ENCODE results near the gene TSLP.

The TSLP gene

DNA sequence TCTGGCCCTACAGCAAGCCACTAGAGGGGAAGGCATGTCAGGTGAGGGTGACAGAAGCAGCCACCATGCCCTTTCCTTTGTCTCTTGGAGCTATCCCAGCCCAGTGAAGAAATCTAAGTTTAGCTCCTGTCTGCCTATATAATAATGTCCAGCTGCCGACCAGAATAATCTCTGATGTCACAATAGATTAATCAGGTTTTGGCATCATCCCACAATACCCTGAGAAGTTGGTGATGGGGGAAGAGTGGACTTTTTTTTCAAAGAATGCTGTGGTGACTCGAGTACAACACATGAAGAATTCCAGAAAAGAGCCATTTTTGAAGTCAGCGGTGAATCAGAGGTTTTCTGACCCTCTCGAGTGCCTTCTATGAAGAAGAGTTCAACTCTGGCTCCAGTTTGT, 1.7 kb upstream of the TSLP start:
- Histone ChIP-seq H3K4me3 (ENCODE audit: low read depth in 1 of 2, low read length in 1 of 2) (no peak overlapping the region), H3K4me1 (ENCODE audit: control insufficient read depth in 1 of 2, insufficient read depth in 1 of 2, low read depth in 1 of 2, low read length in 1 of 2) (peaks cover 5 to 12% of the 10 kb centered on the region in 2 experiments), H3K9me3 (no peaks in the 10 kb centered on the region), H3K27ac (no peak overlapping the region), H3K36me3 (no peaks in the 10 kb centered on the region), H3K27me3 (peaks cover 95% of the 10 kb centered on the region)
- TF ChIP-seq, protein P1, sequence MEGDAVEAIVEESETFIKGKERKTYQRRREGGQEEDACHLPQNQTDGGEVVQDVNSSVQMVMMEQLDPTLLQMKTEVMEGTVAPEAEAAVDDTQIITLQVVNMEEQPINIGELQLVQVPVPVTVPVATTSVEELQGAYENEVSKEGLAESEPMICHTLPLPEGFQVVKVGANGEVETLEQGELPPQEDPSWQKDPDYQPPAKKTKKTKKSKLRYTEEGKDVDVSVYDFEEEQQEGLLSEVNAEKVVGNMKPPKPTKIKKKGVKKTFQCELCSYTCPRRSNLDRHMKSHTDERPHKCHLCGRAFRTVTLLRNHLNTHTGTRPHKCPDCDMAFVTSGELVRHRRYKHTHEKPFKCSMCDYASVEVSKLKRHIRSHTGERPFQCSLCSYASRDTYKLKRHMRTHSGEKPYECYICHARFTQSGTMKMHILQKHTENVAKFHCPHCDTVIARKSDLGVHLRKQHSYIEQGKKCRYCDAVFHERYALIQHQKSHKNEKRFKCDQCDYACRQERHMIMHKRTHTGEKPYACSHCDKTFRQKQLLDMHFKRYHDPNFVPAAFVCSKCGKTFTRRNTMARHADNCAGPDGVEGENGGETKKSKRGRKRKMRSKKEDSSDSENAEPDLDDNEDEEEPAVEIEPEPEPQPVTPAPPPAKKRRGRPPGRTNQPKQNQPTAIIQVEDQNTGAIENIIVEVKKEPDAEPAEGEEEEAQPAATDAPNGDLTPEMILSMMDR (IDR thresholded peaks at IDR 0.05), result no peak

DNA sequence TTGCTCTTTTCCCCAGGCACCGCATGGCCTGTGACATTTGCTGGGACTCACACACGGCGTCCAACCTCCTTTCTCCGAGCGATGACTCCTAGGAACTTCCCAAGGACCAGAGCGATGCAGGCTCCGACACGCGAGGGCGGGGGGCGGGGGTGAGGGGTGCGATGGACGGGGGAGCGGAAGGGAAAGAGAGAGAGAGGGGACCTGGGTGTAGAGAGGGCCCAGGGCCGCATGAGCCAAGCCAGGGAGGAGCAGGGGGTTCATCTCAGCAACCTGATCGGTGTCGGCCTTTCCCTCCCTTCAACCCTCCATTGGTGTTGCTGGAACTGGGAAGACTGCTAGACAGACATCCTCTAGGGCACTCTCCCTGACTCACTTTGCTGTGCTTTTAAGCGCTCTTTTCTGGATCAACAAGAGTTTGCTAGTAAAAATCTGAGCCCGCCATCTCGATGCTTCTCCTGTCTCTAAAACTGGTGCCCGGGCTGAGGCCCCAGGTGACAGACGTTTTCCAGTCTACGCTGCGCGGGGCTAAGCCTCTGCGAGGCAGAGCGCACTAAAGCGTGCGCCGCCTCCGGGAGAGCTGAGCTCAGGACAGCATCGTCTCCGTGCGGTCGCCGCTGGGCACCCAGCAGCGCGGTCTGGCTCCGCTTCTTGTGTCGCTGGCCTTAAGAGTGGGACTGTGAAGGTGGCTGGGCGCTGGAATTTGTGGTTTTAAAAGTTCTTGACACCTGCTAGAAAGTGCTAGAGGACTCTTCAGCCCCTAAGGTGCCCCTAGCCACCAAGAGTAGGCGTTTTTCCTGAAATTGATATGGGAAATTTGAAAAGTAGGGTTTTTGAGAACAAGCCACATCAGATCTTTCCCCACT, 1.0 kb upstream of the TSLP start:
- Histone ChIP-seq H3K27ac (no peak overlapping the region), H3K9me3 (no peaks in the 10 kb centered on the region), H3K4me3 (ENCODE audit: low read depth in 1 of 2, low read length in 1 of 2) (no peak overlapping the region), H3K27me3 (peaks cover 89% of the 10 kb centered on the region), H3K4me1 (ENCODE audit: control insufficient read depth in 1 of 2, insufficient read depth in 1 of 2, low read depth in 1 of 2, low read length in 1 of 2) (peaks cover 5 to 12% of the 10 kb centered on the region in 2 experiments), H3K36me3 (no peaks in the 10 kb centered on the region)
- TF ChIP-seq, protein P1 (IDR thresholded peaks at IDR 0.05), result no peak

DNA sequence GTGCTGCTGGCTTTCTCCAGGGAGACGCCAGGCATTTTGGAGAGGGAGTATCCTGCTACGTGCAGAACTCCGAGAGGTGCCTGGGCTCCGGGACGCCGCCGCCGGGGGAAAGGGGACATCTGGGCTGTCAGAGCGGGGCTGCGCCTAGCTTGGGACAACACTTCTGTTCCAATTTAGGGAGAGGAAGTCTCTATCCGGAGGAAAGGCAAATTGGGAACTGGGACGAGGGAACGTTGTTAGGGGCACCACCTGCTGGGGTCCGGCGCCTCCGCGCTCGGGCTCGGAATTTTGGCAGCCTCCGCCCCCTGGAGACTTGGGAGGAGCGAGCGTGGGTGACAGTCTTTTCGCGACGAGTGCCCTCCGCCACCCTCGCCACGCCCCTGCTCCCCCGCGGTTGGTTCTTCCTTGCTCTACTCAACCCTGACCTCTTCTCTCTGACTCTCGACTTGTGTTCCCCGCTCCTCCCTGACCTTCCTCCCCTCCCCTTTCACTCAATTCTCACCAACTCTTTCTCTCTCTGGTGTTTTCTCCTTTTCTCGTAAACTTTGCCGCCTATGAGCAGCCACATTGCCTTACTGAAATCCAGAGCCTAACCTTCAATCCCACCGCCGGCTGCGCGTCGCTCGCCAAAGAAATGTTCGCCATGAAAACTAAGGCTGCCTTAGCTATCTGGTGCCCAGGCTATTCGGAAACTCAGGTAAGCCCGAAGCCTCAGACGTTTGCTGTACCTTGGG, 1.6 kb downstream of the TSLP start:
- no peaks in the 10 kb centered on the region for H3K36me3 ChIP-seq
- TF ChIP-seq, protein P1 (IDR thresholded peaks at IDR 0.05), result no peak
- peaks cover 5 to 24% of the 10 kb centered on the region in 2 experiments for H3K4me1 ChIP-seq (ENCODE audit: control insufficient read depth in 1 of 2, insufficient read depth in 1 of 2, low read depth in 1 of 2, low read length in 1 of 2)
- peaks cover 63% of the 10 kb centered on the region for H3K27me3 ChIP-seq
- no peaks in the 10 kb centered on the region for H3K9me3 ChIP-seq
- H3K27ac ChIP-seq, result no peak overlapping the region
- H3K4me3 ChIP-seq (ENCODE audit: low read depth in 1 of 2, low read length in 1 of 2), result peak overlapping the region; percentile 12 to 42

DNA sequence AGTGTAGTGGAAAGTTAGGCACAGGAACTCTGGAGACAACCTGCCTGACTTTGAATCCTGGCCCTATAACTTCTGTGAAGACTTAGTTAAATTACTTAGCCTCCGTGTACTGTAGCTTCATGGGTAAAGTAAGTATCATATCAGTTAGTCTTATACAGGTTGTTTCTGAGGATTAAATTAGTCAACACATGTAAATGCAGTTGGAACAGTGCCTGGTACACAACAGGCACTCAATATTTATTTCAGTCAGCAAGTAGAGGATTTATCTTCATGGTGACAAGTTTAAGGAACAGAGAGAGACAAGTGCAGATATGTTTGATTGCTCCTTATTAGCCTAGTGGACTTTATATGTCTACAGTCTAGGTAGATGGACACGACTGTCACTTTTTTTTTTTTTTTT, 2.7 kb downstream of the TSLP start:
- H3K4me1 ChIP-seq (ENCODE audit: control insufficient read depth in 1 of 2, insufficient read depth in 1 of 2, low read depth in 1 of 2, low read length in 1 of 2), result peaks cover 5 to 24% of the 10 kb centered on the region in 2 experiments
- H3K4me3 ChIP-seq (ENCODE audit: low read depth in 1 of 2, low read length in 1 of 2), result no peak overlapping the region
- peaks cover 52% of the 10 kb centered on the region for H3K27me3 ChIP-seq

DNA sequence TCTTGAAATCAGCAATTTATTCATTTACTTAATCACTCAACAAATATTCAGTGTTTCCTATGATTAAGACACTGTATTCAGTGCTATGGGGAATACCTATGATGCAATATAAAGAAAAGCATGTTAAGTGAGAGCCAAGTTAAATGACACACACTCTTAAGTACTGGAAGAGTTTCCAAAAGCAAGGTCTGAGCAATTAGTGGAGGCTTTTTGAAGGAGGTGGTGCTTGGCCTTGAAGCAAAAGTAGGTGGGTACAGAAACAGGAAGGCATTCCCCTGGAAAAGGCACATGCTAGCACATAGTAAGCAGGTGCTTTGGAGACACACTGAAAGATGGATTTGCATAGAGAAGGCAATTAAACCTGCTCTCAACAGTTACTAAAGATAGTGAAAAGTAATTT, 4.0 kb downstream of the TSLP start:
- Histone ChIP-seq H3K9me3 (no peaks in the 10 kb centered on the region), H3K36me3 (no peaks in the 10 kb centered on the region), H3K27ac (no peak overlapping the region), H3K27me3 (peaks cover 39% of the 10 kb centered on the region), H3K4me1 (ENCODE audit: control insufficient read depth in 1 of 2, insufficient read depth in 1 of 2, low read depth in 1 of 2, low read length in 1 of 2) (peaks cover 5 to 24% of the 10 kb centered on the region in 2 experiments), H3K4me3 (ENCODE audit: low read depth in 1 of 2, low read length in 1 of 2) (no peak overlapping the region)
- TF ChIP-seq, protein P1 (IDR thresholded peaks at IDR 0.05), result no peak

More for the DNA sequence above, 2.7 kb downstream of the TSLP start:
- H3K27ac ChIP-seq, result no peak overlapping the region
- no peaks in the 10 kb centered on the region for H3K36me3 ChIP-seq
- H3K9me3 ChIP-seq, result no peaks in the 10 kb centered on the region
- TF ChIP-seq, protein P1 (IDR thresholded peaks at IDR 0.05), result no peak
